GM12878 (cell line): ENCODE measurements around the gene ITGA7. TPM values are rescaled to one million over a fixed set of nuclear protein-coding genes. Genes with fewer than 3 reads are reported as not detected.

ENCODE experiments used
- CBX5 ChIP-seq: sonication (generic); IDR thresholded peaks from 2 replicates; pipeline ENCODE4 v1.6.1; 2016; ENCODE audit warnings: low read depth, moderate library complexity, mild to moderate bottlenecking, inconsistent platforms
- CEBPZ ChIP-seq: fragments of 150-350 bp; IDR thresholded peaks from 2 replicates; pipeline ENCODE4 v1.6.1; 2016; ENCODE audit warnings: low read depth, low read length
- CHD1 ChIP-seq: IDR thresholded peaks from 2 replicates; pipeline ENCODE4 v1.6.1; 2012; ENCODE audit warnings: low read depth, low read length, improper control_type of control experiment
- CTCF ChIP-seq, 3 experiments: IDR thresholded peaks in 2 of 3; conservative IDR thresholded peaks in 1 of 3; 2 replicates each; pipeline ENCODE4 v1.5.1; 2011; ENCODE audit warnings: low read depth in 3 of 3, low read length in 3 of 3, mild to moderate bottlenecking in 3 of 3, control low read depth in 2 of 3, moderate library complexity in 2 of 3, inconsistent platforms in 1 of 3, mixed read lengths in 1 of 3; ENCODE audit not compliant: control insufficient read depth in 2 of 3, insufficient read depth in 1 of 3; ENCODE audit errors: extremely low read depth in 1 of 3
- JUNB ChIP-seq: IDR thresholded peaks from 2 replicates; pipeline ENCODE4 v1.6.1; 2016; ENCODE audit warnings: antibody characterized with exemption, mild to moderate bottlenecking
- LARP7 ChIP-seq: fragments of 450-650 bp; IDR thresholded peaks from 2 replicates; pipeline ENCODE4 v1.6.1; 2017; ENCODE audit warnings: mild to moderate bottlenecking
- MXI1 ChIP-seq: fragments of 150-350 bp; IDR thresholded peaks from 2 replicates; pipeline ENCODE4 v1.6.1; 2011; ENCODE audit warnings: low read depth, mild to moderate bottlenecking, inconsistent platforms, low read length, improper control_type of control experiment
- NR2F1 ChIP-seq: fragments of 450-650 bp; conservative IDR thresholded peaks from 2 replicates; pipeline ENCODE4 v1.6.1; 2017; ENCODE audit warnings: mild to moderate bottlenecking
- NRF1 ChIP-seq: conservative IDR thresholded peaks from 2 replicates; pipeline ENCODE4 v1.6.1; 2011; ENCODE audit warnings: mild to moderate bottlenecking, low read depth, low read length, improper control_type of control experiment
- PKNOX1 ChIP-seq: fragments of 450-650 bp; IDR thresholded peaks from 2 replicates; pipeline ENCODE4 v1.6.1; 2016; ENCODE audit warnings: mild to moderate bottlenecking
- PML ChIP-seq: IDR thresholded peaks from 2 replicates; pipeline ENCODE4 v1.6.1; 2012; ENCODE audit warnings: low read length, inconsistent platforms
- RB1 ChIP-seq: fragments of 450-650 bp; formaldehyde crosslinking; IDR thresholded peaks from 2 replicates; pipeline ENCODE4 v1.6.1; 2017; ENCODE audit warnings: mild to moderate bottlenecking, borderline replicate concordance
- SKIL ChIP-seq: fragments of 450-650 bp; IDR thresholded peaks from 2 replicates; pipeline ENCODE4 v1.6.1; 2017; ENCODE audit warnings: mild to moderate bottlenecking, low read depth, inconsistent platforms; ENCODE audit not compliant: poor library complexity, severe bottlenecking
- SP1 ChIP-seq: IDR thresholded peaks from one replicate; pipeline ENCODE4 v1.6.1; 2011; ENCODE audit warnings: low read depth, low read length
- USF2 ChIP-seq: IDR thresholded peaks from 2 replicates; pipeline ENCODE4 v1.6.1; 2011; ENCODE audit warnings: low read depth, low read length, improper control_type of control experiment, borderline replicate concordance
- ZNF217 ChIP-seq: fragments of 450-650 bp; IDR thresholded peaks from 2 replicates; pipeline ENCODE4 v1.6.1; 2017; ENCODE audit warnings: antibody characterized with exemption, mild to moderate bottlenecking
- polyA plus RNA-seq, 11 experiments: library from polyadenylated mRNA; depleted of rRNA in 4 of 11; unstranded in 6 of 11; stranded (reverse) in 5 of 11; fragments of >200 nt; fragmentation: Nextera tagmentation in 4 of 11; fragmentation: Illumina TruSeq in 1 of 11; extraction: Ambion mirVana in 4 of 11; extraction: Trizol in 1 of 11; gene quantifications; 1 replicate in 1 of 11; 2 replicates in 10 of 11; pipeline versions ENCODE4 v1.2.1 to v1.2.3, GENCODE V29; 2011 to 2016; ENCODE audit warnings: inconsistent platforms in 2 of 11, missing spikeins in 2 of 11, low read depth in 1 of 11
- total RNA-seq, 4 experiments: library from RNA; depleted of rRNA in 3 of 4; stranded (reverse); fragments of >200 nt in 3 of 4; fragmentation: Illumina TruSeq in 1 of 4; extraction: Trizol in 1 of 4; gene quantifications; 2 replicates each; pipeline versions ENCODE4 v1.2.1 to v1.2.3, GENCODE V29; 2013 to 2021

ITGA7 gene
- total and polyA plus RNA-seq, 10 of the 15 experiments (the other 5 are each of a cell fraction or from before 2014, with no cell fraction given) = 0.18 to 5.1 (median 1.5) TPM

- no peak for TF ChIP-seq SKIL
- peak; percentile 67; the same call in 1 of the 2 replicates for TF ChIP-seq RB1
- TF ChIP-seq CHD1 = no peak
- no peak for TF ChIP-seq PKNOX1
- no peak for TF ChIP-seq SP1
- TF ChIP-seq USF2 = no peak
- no peak for TF ChIP-seq CBX5
- TF ChIP-seq NR2F1 = 0 out of 2 replicates have a peak, but pooled peaks have one; percentile 22
- no peak for TF ChIP-seq PML
- TF ChIP-seq CTCF (IDR thresholded peaks at IDR 0.05 in 2 of 3, conservative IDR thresholded peaks at IDR 0.05 in 1 of 3; ENCODE audit: control insufficient read depth in 2 of 3, extremely low read depth in 1 of 3, insufficient read depth in 1 of 3, low read depth in 3 of 3, low read length in 3 of 3) = peak in 2 of 3 experiments; percentile 6 to 19; a peak in 2 of 6 replicates
- TF ChIP-seq LARP7 = peak; percentile 70; the same call in 1 of the 2 replicates
- TF ChIP-seq NRF1 = no peak
- no peak for TF ChIP-seq CEBPZ
- no peak for TF ChIP-seq JUNB
- TF ChIP-seq MXI1 = no peak; the same call in 1 of the 2 replicates
- 0 out of 2 replicates have a peak, but pooled peaks have one; percentile 45 for TF ChIP-seq ZNF217
Measured at GRCh38 chr12:55743406-55744339, 36.0 kb upstream of the ITGA7 start (continued).
